ENCODE results near the gene DTHD1. TPM values are rescaled to one million over a fixed set of nuclear protein-coding genes. Genes with fewer than 3 reads are reported as not detected.

The DTHD1 gene
- total RNA-seq (2014; rRNA removed; shearing (Covaris generic)) (not detected in 2 replicates), polyA plus RNA-seq (2016; fragmentation: Nextera tagmentation; extraction: Ambion mirVana) (not detected in 2 replicates)

DNA sequence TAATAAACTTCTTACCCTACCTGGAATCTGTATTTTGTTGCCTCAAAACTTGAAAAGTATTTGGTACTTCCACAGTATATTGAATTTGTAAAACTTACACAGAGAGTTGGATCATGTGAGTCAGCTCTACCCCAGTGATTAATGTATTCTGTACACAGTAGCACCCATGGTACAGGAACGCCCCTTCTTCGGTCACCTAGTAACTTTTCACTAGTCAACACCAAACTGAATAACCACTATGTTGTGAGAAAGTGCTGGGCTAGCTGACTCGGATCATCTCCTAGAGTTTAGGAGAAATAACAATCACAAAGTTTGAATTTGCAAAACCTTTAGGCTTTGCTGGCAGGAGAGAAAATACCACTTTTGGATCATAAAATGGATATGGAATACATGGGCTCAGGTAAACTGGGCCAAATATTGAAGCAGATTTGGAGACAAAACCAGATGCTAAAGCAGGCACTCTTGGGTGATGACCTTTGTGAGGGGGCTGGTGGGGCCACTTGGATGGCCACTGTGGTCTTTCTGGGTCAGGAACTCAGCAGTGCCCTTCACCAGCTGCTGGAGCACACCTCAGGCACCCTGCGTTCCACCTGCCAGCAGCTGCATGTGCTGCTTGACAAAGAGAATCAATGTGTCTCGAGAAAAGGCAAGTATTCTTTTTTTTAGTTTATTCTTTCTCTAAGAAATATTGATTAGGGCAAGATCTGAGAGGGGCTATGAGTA lies at the start of gene DTHD1:
Gene DTHD1 (plus strand): TSS at position 233 of the 723 bp plus-strand sequence. CDS start 143 bp downstream, at position 376.
- H3K4me1 ChIP-seq (ENCODE audit: insufficient read depth) = no peaks in the 10 kb centered on the region
- no peaks in the 10 kb centered on the region for H3K9me3 ChIP-seq (ENCODE audit: low read depth)
- no peak within 1 kb of the TSS for H2AFZ ChIP-seq
- H3K36me3 ChIP-seq (ENCODE audit: low read depth) = no peaks in the 10 kb centered on the region
- no peak within 1 kb of the TSS for H3K9ac ChIP-seq
- in situ Hi-C loops (cut with MboI) = no loop called here
- H3K79me2 ChIP-seq (ENCODE audit: insufficient read depth) = no peaks in the 10 kb centered on the region
- 29 to 30% methylated on average over 5 of the region's 5 CpGs for WGBS, 2 experiments (ENCODE audit: low coverage in 1 of 2, low lambda C conversion rate in 2 of 2, missing lambda C conversion rate in 2 of 2)
- no peaks in the 10 kb centered on the region for H3F3A ChIP-seq (ENCODE audit: insufficient read depth)
- H4K20me1 ChIP-seq (ENCODE audit: insufficient read depth) = no peaks in the 10 kb centered on the region
- no peak for TF ChIP-seq EZH2phosphoT487 (IDR thresholded peaks at IDR 0.05; ENCODE audit: insufficient read depth, low read depth)
- no peak for TF ChIP-seq EZH2 (IDR thresholded peaks at IDR 0.05; ENCODE audit: insufficient read depth, poor library complexity, severe bottlenecking)
- H3K4me2 ChIP-seq (ENCODE audit: unreplicated experiment) = no peak within 1 kb of the TSS
- no peaks in the 10 kb centered on the region for H3K9me2 ChIP-seq (ENCODE audit: insufficient read depth)
- no peak for DNase-seq
- H3K27me3 ChIP-seq (replicated peaks; ENCODE audit: insufficient read depth) = no peaks in the 10 kb centered on the region
- H3K27ac ChIP-seq = no peak within 1 kb of the TSS
- H3K4me3 ChIP-seq = no peak within 1 kb of the TSS

DNA sequence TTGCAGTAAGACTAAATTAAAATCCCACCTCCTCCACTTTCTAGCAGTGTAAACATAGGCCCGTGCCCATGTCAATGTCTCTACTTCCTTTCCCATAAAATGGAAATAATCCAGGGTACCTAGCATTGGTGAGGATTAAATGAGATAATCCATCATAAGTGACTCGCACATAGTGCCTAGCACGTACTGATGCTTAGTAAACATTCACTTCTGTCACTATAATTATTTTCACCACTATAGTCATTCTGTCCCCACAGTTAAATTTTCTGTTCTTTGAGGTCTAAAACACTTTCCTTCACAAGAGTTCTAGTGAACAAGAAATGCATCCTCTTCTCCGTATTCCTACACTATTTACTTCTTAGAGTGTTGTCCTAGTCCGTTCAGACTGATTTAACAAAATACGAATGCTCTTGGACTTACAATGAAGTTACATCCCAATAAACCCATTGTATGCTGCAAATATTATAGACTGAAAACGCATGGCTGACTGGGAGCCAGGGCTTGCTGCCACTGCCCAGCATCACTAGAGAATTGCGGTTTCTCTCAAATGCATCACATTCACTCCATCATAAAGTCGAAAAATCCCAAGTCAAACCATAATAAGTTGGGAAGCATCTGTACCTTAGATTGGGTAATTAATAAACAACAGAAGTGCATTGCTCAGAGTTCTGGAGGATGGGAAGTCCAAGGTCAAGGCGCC lies 47.7 kb upstream of the DTHD1 start:
- H3K9me3 ChIP-seq (ENCODE audit: low read depth) = no peaks in the 10 kb centered on the region
- no peaks in the 10 kb centered on the region for H3K36me3 ChIP-seq (ENCODE audit: low read depth)
- H3K4me2 ChIP-seq (ENCODE audit: unreplicated experiment) = no peak overlapping the region
- H3K9me2 ChIP-seq (ENCODE audit: insufficient read depth) = no peaks in the 10 kb centered on the region
- no peaks in the 10 kb centered on the region for H3K4me1 ChIP-seq (ENCODE audit: insufficient read depth)
- H3K9ac ChIP-seq = no peak overlapping the region
- no peak for DNase-seq
- H3K4me3 ChIP-seq = no peak overlapping the region
- no peak for TF ChIP-seq EZH2phosphoT487 (IDR thresholded peaks at IDR 0.05; ENCODE audit: insufficient read depth, low read depth)
- TF ChIP-seq EZH2 (IDR thresholded peaks at IDR 0.05; ENCODE audit: insufficient read depth, poor library complexity, severe bottlenecking) = no peak
- H3K27ac ChIP-seq = no peak overlapping the region
- WGBS, 2 experiments (ENCODE audit: low coverage in 1 of 2, low lambda C conversion rate in 2 of 2, missing lambda C conversion rate in 2 of 2) = 39 to 43% methylated on average over 10 of the region's 10 CpGs
- no peaks in the 10 kb centered on the region for H3K27me3 ChIP-seq (replicated peaks; ENCODE audit: insufficient read depth)
- in situ Hi-C loops (cut with MboI) = no loop called here
- no peaks in the 10 kb centered on the region for H3F3A ChIP-seq (ENCODE audit: insufficient read depth)
- H4K20me1 ChIP-seq (ENCODE audit: insufficient read depth) = no peaks in the 10 kb centered on the region
- no peak overlapping the region for H2AFZ ChIP-seq
- H3K79me2 ChIP-seq (ENCODE audit: insufficient read depth) = no peaks in the 10 kb centered on the region

DNA sequence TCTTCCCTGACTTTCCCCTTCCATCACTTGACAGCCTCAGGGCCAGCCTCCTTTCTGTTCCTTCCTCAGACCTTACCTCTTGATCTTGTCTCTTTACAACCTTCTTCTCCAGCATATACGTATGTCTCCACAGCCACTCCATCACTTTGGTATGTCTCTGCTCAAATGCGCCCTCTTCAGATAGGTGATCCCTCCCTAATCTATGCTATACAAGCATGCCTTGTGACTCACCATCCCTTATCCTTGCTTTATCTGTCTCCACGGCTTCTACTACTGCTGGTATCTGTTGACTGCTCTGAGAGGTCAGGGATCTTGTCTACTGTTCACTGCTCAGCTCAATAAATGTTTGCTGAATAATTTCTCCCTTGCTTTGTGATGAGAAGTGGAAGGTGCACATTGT lies 46.1 kb upstream of the DTHD1 start:
- no peaks in the 10 kb centered on the region for H3F3A ChIP-seq (ENCODE audit: insufficient read depth)
- no peaks in the 10 kb centered on the region for H3K36me3 ChIP-seq (ENCODE audit: low read depth)
- DNase-seq = no peak
- in situ Hi-C loops (cut with MboI) = no loop called here
- H3K4me3 ChIP-seq = no peak overlapping the region
- no peaks in the 10 kb centered on the region for H4K20me1 ChIP-seq (ENCODE audit: insufficient read depth)
- no peak overlapping the region for H3K9ac ChIP-seq
- no peaks in the 10 kb centered on the region for H3K79me2 ChIP-seq (ENCODE audit: insufficient read depth)
- no peak overlapping the region for H3K4me2 ChIP-seq (ENCODE audit: unreplicated experiment)
- TF ChIP-seq EZH2phosphoT487 (IDR thresholded peaks at IDR 0.05; ENCODE audit: insufficient read depth, low read depth) (no peak), EZH2 (IDR thresholded peaks at IDR 0.05; ENCODE audit: insufficient read depth, poor library complexity, severe bottlenecking) (no peak)
- no peaks in the 10 kb centered on the region for H3K4me1 ChIP-seq (ENCODE audit: insufficient read depth)
- H3K27ac ChIP-seq = no peak overlapping the region
- no peaks in the 10 kb centered on the region for H3K9me3 ChIP-seq (ENCODE audit: low read depth)
- H3K9me2 ChIP-seq (ENCODE audit: insufficient read depth) = no peaks in the 10 kb centered on the region
- WGBS, 2 experiments (ENCODE audit: low coverage in 1 of 2, low lambda C conversion rate in 2 of 2, missing lambda C conversion rate in 2 of 2) = 44 to 51% methylated on average over 3 of the region's 3 CpGs
- H2AFZ ChIP-seq = no peak overlapping the region
- H3K27me3 ChIP-seq (replicated peaks; ENCODE audit: insufficient read depth) = no peaks in the 10 kb centered on the region

DNA sequence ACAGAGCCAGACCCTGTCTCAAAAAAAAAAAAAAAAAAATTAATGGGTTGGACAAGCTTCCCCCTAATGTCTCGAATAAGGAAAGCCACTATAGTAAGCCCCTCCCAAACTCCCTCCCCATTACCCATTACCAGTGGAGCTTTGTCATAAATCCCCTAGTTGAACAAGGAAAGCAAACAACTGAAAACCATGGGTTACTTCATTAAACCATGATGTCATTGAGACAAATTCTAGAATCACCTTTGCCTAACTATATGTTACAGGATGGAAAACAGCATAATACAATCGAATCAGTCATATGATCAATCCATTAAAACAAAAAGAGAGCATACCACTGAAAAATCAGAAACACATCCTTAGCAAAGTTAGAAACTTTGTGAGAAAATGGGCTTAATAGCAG lies 45.3 kb upstream of the DTHD1 start:
- in situ Hi-C loops (cut with MboI) = no loop called here
- no peaks in the 10 kb centered on the region for H4K20me1 ChIP-seq (ENCODE audit: insufficient read depth)
- no peaks in the 10 kb centered on the region for H3K4me1 ChIP-seq (ENCODE audit: insufficient read depth)
- H3F3A ChIP-seq (ENCODE audit: insufficient read depth) = no peaks in the 10 kb centered on the region
- H3K36me3 ChIP-seq (ENCODE audit: low read depth) = no peaks in the 10 kb centered on the region
- no peaks in the 10 kb centered on the region for H3K79me2 ChIP-seq (ENCODE audit: insufficient read depth)
- H3K27ac ChIP-seq = no peak overlapping the region
- H3K27me3 ChIP-seq (replicated peaks; ENCODE audit: insufficient read depth) = no peaks in the 10 kb centered on the region
- no peak overlapping the region for H2AFZ ChIP-seq
- no peak overlapping the region for H3K4me3 ChIP-seq
- H3K4me2 ChIP-seq (ENCODE audit: unreplicated experiment) = no peak overlapping the region
- no peaks in the 10 kb centered on the region for H3K9me3 ChIP-seq (ENCODE audit: low read depth)
- no peak overlapping the region for H3K9ac ChIP-seq
- TF ChIP-seq EZH2phosphoT487 (IDR thresholded peaks at IDR 0.05; ENCODE audit: insufficient read depth, low read depth) (no peak), EZH2 (IDR thresholded peaks at IDR 0.05; ENCODE audit: insufficient read depth, poor library complexity, severe bottlenecking) (no peak)
- 23 to 26% methylated on average over 2 of the region's 2 CpGs for WGBS, 2 experiments (ENCODE audit: low coverage in 1 of 2, low lambda C conversion rate in 2 of 2, missing lambda C conversion rate in 2 of 2)
- DNase-seq = no peak
- H3K9me2 ChIP-seq (ENCODE audit: insufficient read depth) = no peaks in the 10 kb centered on the region
